ENCODE data around the gene CNTNAP5. TPM values are rescaled to one million over a fixed set of nuclear protein-coding genes. Genes with fewer than 3 reads are reported as not detected.

The CNTNAP5 gene
- total and polyA plus RNA-seq, 4 donors, result not detected

- TF ChIP-seq CTCF (IDR thresholded peaks at IDR 0.05; ENCODE audit: low read depth, low read length, missing input control), result no peak
- no peak for TF ChIP-seq TAF1 (conservative IDR thresholded peaks at IDR 0.05)
Observed at GRCh38 chr2:124661558-124661957, 636.5 kb downstream of the CNTNAP5 start (continued).

- TF ChIP-seq FOXA1 (IDR thresholded peaks at IDR 0.05) (no peak), HNF4A (conservative IDR thresholded peaks at IDR 0.05) (no peak), HNF4G (IDR thresholded peaks at IDR 0.05) (no peak), JUND (IDR thresholded peaks at IDR 0.05) (no peak), SP1 (IDR thresholded peaks at IDR 0.05) (no peak), FOXA2 (IDR thresholded peaks at IDR 0.05) (no peak), ATF3 (IDR thresholded peaks at IDR 0.05) (no peak), MAX (IDR thresholded peaks at IDR 0.05) (no peak), ZBTB33 (IDR thresholded peaks at IDR 0.05) (no peak), YY1 (IDR thresholded peaks at IDR 0.05) (no peak), TAF1 (conservative IDR thresholded peaks at IDR 0.05) (no peak), REST (IDR thresholded peaks at IDR 0.05) (no peak), NR2F2 (IDR thresholded peaks at IDR 0.05) (no peak), GABPA (IDR thresholded peaks at IDR 0.05 in 1 of 2, conservative IDR thresholded peaks at IDR 0.05 in 1 of 2) (no peak), EGR1 (IDR thresholded peaks at IDR 0.05; ENCODE audit: low read depth in 2 of 2) (no peak), RAD21 (IDR thresholded peaks at IDR 0.05) (no peak)
- Histone ChIP-seq H3K9ac (ENCODE audit: low read depth in 1 of 2, low read length in 2 of 2) (no peak overlapping the region), H3K27me3 (ENCODE audit: control insufficient read depth in 4 of 4, insufficient read depth in 4 of 4, low read length in 3 of 4) (no peaks in the 10 kb centered on the region), H3K27ac (ENCODE audit: low read depth in 1 of 2, low read length in 2 of 2) (no peak overlapping the region), H3K36me3 (ENCODE audit: control insufficient read depth in 4 of 4, insufficient read depth in 3 of 4, low read depth in 1 of 4, low read length in 3 of 4) (no peaks in the 10 kb centered on the region), H3K4me3 (ENCODE audit: low read depth in 1 of 3, low read length in 3 of 3) (no peak overlapping the region), H3K9me3 (ENCODE audit: control insufficient read depth in 4 of 4, low read length in 3 of 4) (no peaks in the 10 kb centered on the region), H3K4me1 (ENCODE audit: control insufficient read depth in 4 of 4, insufficient read depth in 4 of 4, low read length in 3 of 4) (no peaks in the 10 kb centered on the region)
- 89% methylated on average over 9 of the region's 9 CpGs for WGBS
- DNase-seq (ENCODE audit: low spot score), result no peak
Observed at GRCh38 chr2:124662946-124663644, 638.0 kb downstream of the CNTNAP5 start.
